Choroid plexus epithelial cell (primary cell): ENCODE measurements around the gene TM9SF2.

Experiments
- DNase-seq: peaks from one replicate; pipeline ENCODE4 v3.0.0-alpha.2; 2010; ENCODE audit warnings: low read depth
- H3K4me3 ChIP-seq: 2 replicates; pipeline ENCODE4 v1.5.1; 2011; ENCODE audit warnings: low read depth, mild to moderate bottlenecking, control low read depth, low read length, moderate library complexity
- CTCF ChIP-seq: conservative IDR thresholded peaks from 2 replicates; pipeline ENCODE4 v1.5.1; 2011; ENCODE audit warnings: low read depth, mild to moderate bottlenecking, control low read depth, inconsistent platforms, low read length, moderate library complexity

The TM9SF2 gene

GRCh38 chr13:99589575-99589974, 88.3 kb downstream of the TM9SF2 start:
- H3K4me3 ChIP-seq, result no peak overlapping the region

GRCh38 chr13:99590519-99591011, 89.3 kb downstream of the TM9SF2 start:
- no peak for TF ChIP-seq CTCF
- DNase-seq, result peak; percentile 47
- no peak overlapping the region for H3K4me3 ChIP-seq

More at GRCh38 chr13:99589575-99589974, 88.3 kb downstream of the TM9SF2 start:
- DNase-seq, result no peak
- TF ChIP-seq CTCF, result no peak

GRCh38 chr13:99596180-99596579, 94.9 kb downstream of the TM9SF2 start:
- TF ChIP-seq CTCF, result no peak

GRCh38 chr13:99600318-99600717, 99.0 kb downstream of the TM9SF2 start:
- H3K4me3 ChIP-seq, result no peak overlapping the region
- no peak for DNase-seq
- peak; percentile 29 for TF ChIP-seq CTCF

More at GRCh38 chr13:99596180-99596579, 94.9 kb downstream of the TM9SF2 start:
- no peak for DNase-seq
- H3K4me3 ChIP-seq, result no peak overlapping the region

GRCh38 chr13:99601535-99601934, 100.3 kb downstream of the TM9SF2 start:
- no peak for TF ChIP-seq CTCF
- no peak overlapping the region for H3K4me3 ChIP-seq
- DNase-seq, result no peak

- DNase-seq, result no peak
- no peak for TF ChIP-seq CTCF
- H3K4me3 ChIP-seq, result no peak overlapping the region
Measured at GRCh38 chr13:99604636-99605035, 103.4 kb downstream of the TM9SF2 start.

GRCh38 chr13:99605420-99606323, 104.4 kb downstream of the TM9SF2 start:
- peak overlapping the region; percentile 81 for H3K4me3 ChIP-seq
- DNase-seq, result no peak
- TF ChIP-seq CTCF, result peak; percentile 31
